GM23248 (cell line): Measurements from ENCODE around the gene TEX19. TPM values are rescaled to one million over a fixed set of nuclear protein-coding genes. Genes with fewer than 3 reads are reported as not detected.
"Not testable (repeated sequence)": the region's sequence is repeated elsewhere in the genome, so short reads cannot be mapped to it uniquely, and the experiment has no call there.

Experiments
- DNase-seq: peaks from one replicate; pipeline ENCODE4 v3.0.0-alpha.2; 2015
- H2AFZ ChIP-seq: fragments of 200-600 bp; sonication (generic); 2 replicates; pipeline ENCODE4 v1.6.1; 2016; ENCODE audit warnings: antibody characterized with exemption
- H3F3A ChIP-seq: fragments of 200-600 bp; sonication (generic); 2 replicates; pipeline ENCODE4 v1.6.1; 2016; ENCODE audit warnings: mild to moderate bottlenecking, antibody characterized with exemption, mixed run types; ENCODE audit not compliant: insufficient read depth
- H3K27ac ChIP-seq: fragments of 200-600 bp; sonication (generic); 2 replicates; pipeline ENCODE4 v1.5.1; 2016; ENCODE audit warnings: mild to moderate bottlenecking
- H3K27me3 ChIP-seq: fragments of 200-600 bp; sonication (generic); replicated peaks from 2 replicates; pipeline ENCODE4 v1.6.1; 2016; ENCODE audit warnings: mild to moderate bottlenecking; ENCODE audit not compliant: insufficient read depth
- H3K36me3 ChIP-seq: fragments of 200-600 bp; sonication (generic); 2 replicates; pipeline ENCODE4 v1.6.1; 2016; ENCODE audit warnings: low read depth, mild to moderate bottlenecking
- H3K4me1 ChIP-seq: fragments of 200-600 bp; sonication (generic); 2 replicates; pipeline ENCODE4 v1.6.1; 2016; ENCODE audit warnings: mild to moderate bottlenecking; ENCODE audit not compliant: insufficient read depth
- H3K4me2 ChIP-seq: fragments of 200-600 bp; sonication (generic); one replicate; pipeline ENCODE4 v1.6.1; 2016; ENCODE audit warnings: mild to moderate bottlenecking; ENCODE audit not compliant: unreplicated experiment
- H3K4me3 ChIP-seq: fragments of 200-600 bp; sonication (generic); 2 replicates; pipeline ENCODE4 v1.5.1; 2016; ENCODE audit warnings: mild to moderate bottlenecking
- H3K79me2 ChIP-seq: fragments of 200-600 bp; sonication (generic); 2 replicates; pipeline ENCODE4 v1.6.1; 2016; ENCODE audit warnings: mild to moderate bottlenecking; ENCODE audit not compliant: insufficient read depth
- H3K9ac ChIP-seq: fragments of 200-600 bp; sonication (generic); 2 replicates; pipeline ENCODE4 v1.6.1; 2016; ENCODE audit warnings: mild to moderate bottlenecking
- H3K9me2 ChIP-seq: fragments of 200-600 bp; sonication (generic); 2 replicates; pipeline ENCODE4 v1.6.1; 2016; ENCODE audit warnings: mixed run types, mild to moderate bottlenecking, moderate library complexity; ENCODE audit not compliant: insufficient read depth
- H3K9me3 ChIP-seq: fragments of 200-600 bp; sonication (generic); one replicate; pipeline ENCODE4 v1.6.1; 2017; ENCODE audit warnings: low read depth
- H4K20me1 ChIP-seq: fragments of 200-600 bp; sonication (generic); 2 replicates; pipeline ENCODE4 v1.6.0; 2016; ENCODE audit not compliant: insufficient read depth
- EZH2 ChIP-seq: fragments of 200-600 bp; sonication (generic); IDR thresholded peaks from 2 replicates; pipeline ENCODE4 v1.6.1; 2018; ENCODE audit warnings: antibody characterized with exemption, mild to moderate bottlenecking; ENCODE audit not compliant: insufficient read depth, poor library complexity, severe bottlenecking
- EZH2phosphoT487 ChIP-seq: fragments of 200-600 bp; sonication (generic); IDR thresholded peaks from 2 replicates; pipeline ENCODE4 v1.6.1; 2018; ENCODE audit warnings: antibody characterized with exemption, moderate library complexity, mild to moderate bottlenecking, low read depth; ENCODE audit not compliant: insufficient read depth
- WGBS, 2 experiments: methylation state at CpG; one replicate each; pipeline ENCODE4 v1.1.6; 2015 to 2017; ENCODE audit warnings: low lambda C conversion rate in 2 of 2, low coverage in 1 of 2; ENCODE audit errors: missing lambda C conversion rate in 2 of 2; 5-methylcytosine and 5-hydroxymethylcytosine counted together
- in situ Hi-C: fragments of 300-500 bp; cut with MboI; formaldehyde crosslinking; loops from 2 replicates; pipeline ENCODE4 v1.15.0; 2020
- polyA plus RNA-seq: library from polyadenylated mRNA; unstranded; fragments of >200 nt; fragmentation: Nextera tagmentation; extraction: Ambion mirVana; gene quantifications from 2 replicates; pipeline ENCODE4 v1.2.1, GENCODE V29; 2016
- total RNA-seq: library from RNA; depleted of rRNA; stranded (reverse); fragments of >200 nt; shearing (Covaris generic); gene quantifications from 2 replicates; pipeline ENCODE4 v1.2.3, GENCODE V29; 2014

TEX19 gene
- total and polyA plus RNA-seq, 2 experiments from 2014 or later: not detected

- in situ Hi-C loops: no loop called here
- no peak for DNase-seq
- no peaks in the 10 kb centered on the region for H3K36me3 ChIP-seq
- TF ChIP-seq EZH2 (no peak), EZH2phosphoT487 (no peak)
- H3K27ac ChIP-seq: no peak overlapping the region
- H2AFZ ChIP-seq: no peak overlapping the region
- H3K79me2 ChIP-seq: no peaks in the 10 kb centered on the region
- H3K4me2 ChIP-seq: no peak overlapping the region
- H3K9me3 ChIP-seq: no peaks in the 10 kb centered on the region
- peaks cover 34% of the 10 kb centered on the region for H3K27me3 ChIP-seq
- H4K20me1 ChIP-seq: no peaks in the 10 kb centered on the region
- H3K4me1 ChIP-seq: no peaks in the 10 kb centered on the region
- no peak overlapping the region for H3K9ac ChIP-seq
- WGBS, 2 experiments: 75 to 83% methylated on average over 34 to 46 of the region's 46 CpGs
- H3F3A ChIP-seq: no peaks in the 10 kb centered on the region
- H3K4me3 ChIP-seq: no peak overlapping the region
- H3K9me2 ChIP-seq: no peaks in the 10 kb centered on the region
These were observed 16.5 kb downstream of the TEX19 start for GRCh38 chr17:82375359-82376041.

- Histone ChIP-seq H3K9me2 (no peaks in the 10 kb centered on the region), H3K4me3 (no peak overlapping the region), H3K4me2 (no peak overlapping the region), H3K9me3 (no peaks in the 10 kb centered on the region), H3K79me2 (no peaks in the 10 kb centered on the region), H3K36me3 (no peaks in the 10 kb centered on the region), H2AFZ (no peak overlapping the region), H3K27me3 (peaks cover 27% of the 10 kb centered on the region), H3K9ac (no peak overlapping the region), H3K27ac (no peak overlapping the region), H4K20me1 (no peaks in the 10 kb centered on the region), H3F3A (peaks cover 6% of the 10 kb centered on the region; the same call in 1 of the 2 replicates), H3K4me1 (no peaks in the 10 kb centered on the region)
- WGBS, 2 experiments: 60 to 70% methylated on average over 14 to 16 of the region's 16 CpGs
- no peak for TF ChIP-seq EZH2
- TF ChIP-seq EZH2phosphoT487: no peak
- DNase-seq: no peak
- in situ Hi-C loops: no loop called here
These were observed 17.1 kb downstream of the TEX19 start for GRCh38 chr17:82376042-82376730.

- peaks cover 21% of the 10 kb centered on the region for H3K27me3 ChIP-seq
- WGBS, 2 experiments: 55 to 73% methylated on average over 3 to 5 of the region's 5 CpGs
These were observed 18.2 kb downstream of the TEX19 start for GRCh38 chr17:82377294-82377693.

DNA sequence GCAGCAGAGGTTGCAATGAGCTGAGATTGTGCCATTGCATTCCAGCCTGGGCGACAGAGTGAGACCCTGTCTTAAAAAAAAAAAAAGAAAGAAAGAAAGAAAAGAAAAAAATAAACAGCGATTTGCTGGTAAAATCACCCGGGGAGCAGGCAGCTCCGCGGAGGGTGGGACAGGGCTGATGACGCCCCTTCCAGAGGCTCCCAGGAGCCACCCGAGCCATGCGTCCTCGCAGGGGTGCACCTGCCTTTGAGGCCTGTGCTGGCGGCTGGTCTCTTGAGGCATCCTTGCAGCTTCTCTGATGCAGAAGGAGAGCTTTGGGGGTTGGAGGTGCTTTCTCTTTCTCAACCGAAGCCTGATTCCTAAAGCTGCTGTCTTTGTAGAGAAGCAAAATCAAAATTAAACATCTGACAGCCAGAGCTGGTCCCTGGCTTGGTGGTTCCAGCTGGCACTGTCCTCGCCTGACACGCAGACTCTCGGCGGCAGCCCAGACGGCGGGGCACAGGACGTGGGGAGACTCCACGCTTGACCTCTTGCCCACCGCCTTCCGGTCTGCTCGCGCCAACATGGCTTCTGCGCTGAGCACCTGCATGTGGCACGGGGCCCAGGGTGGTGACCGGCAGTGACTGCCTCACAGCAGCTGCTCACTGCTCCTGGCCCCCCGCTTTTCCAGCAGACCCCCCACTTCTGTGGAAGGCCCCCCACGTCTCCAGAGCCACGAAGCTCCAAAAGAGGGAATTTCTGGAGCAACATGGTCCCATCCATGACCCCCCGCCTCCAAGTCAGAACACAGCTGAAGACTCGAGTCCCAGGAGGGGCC, 19.1 kb downstream of the TEX19 start:
- no peak overlapping the region for H3K9ac ChIP-seq
- H3K9me2 ChIP-seq: no peaks in the 10 kb centered on the region
- no peak overlapping the region for H3K4me3 ChIP-seq
- peaks cover 7% of the 10 kb centered on the region; the same call in 1 of the 2 replicates for H3F3A ChIP-seq
- no peak overlapping the region for H3K27ac ChIP-seq
- whole genome bisulfite sequencing, 2 experiments: 38 to 39% methylated on average over 28 to 31 of the region's 31 CpGs
- no peaks in the 10 kb centered on the region for H3K4me1 ChIP-seq
- no peak for DNase-seq
- no peak for TF ChIP-seq EZH2phosphoT487
- TF ChIP-seq EZH2: no peak
- H4K20me1 ChIP-seq: no peaks in the 10 kb centered on the region
- H3K36me3 ChIP-seq: no peaks in the 10 kb centered on the region
- H3K27me3 ChIP-seq: peaks cover 14% of the 10 kb centered on the region
- no peak overlapping the region for H3K4me2 ChIP-seq
- H3K79me2 ChIP-seq: no peaks in the 10 kb centered on the region
- no peak overlapping the region for H2AFZ ChIP-seq
- in situ Hi-C loops: no loop called here
- no peaks in the 10 kb centered on the region for H3K9me3 ChIP-seq

More at GRCh38 chr17:82377294-82377693, 18.2 kb downstream of the TEX19 start:
- DNase-seq, H3K9me2 ChIP-seq, H3K4me3 ChIP-seq, H3K4me1 ChIP-seq, H3K9ac ChIP-seq, H3K36me3 ChIP-seq, H2AFZ ChIP-seq, H3K4me2 ChIP-seq, H3F3A ChIP-seq, H3K9me3 ChIP-seq, H4K20me1 ChIP-seq, H3K79me2 ChIP-seq, H3K27ac ChIP-seq, in situ Hi-C loops: not testable (repeated sequence)
